IMR-90 (cell line): Measurements from ENCODE around the gene NAA10. TPM values are rescaled to one million over a fixed set of nuclear protein-coding genes. Genes with fewer than 3 reads are reported as not detected.

ENCODE experiments used
- ATAC-seq: fragments of 200-7000 bp; cut with Tn5 transposase; 2 replicates; pipeline ENCODE4 v1.9.1; 2020; ENCODE audit warnings: low read depth, mild to moderate bottlenecking, moderate library complexity
- BruUV-seq: library from RNA; stranded (reverse); fragments of 400-500 nt; replicated peaks from 2 replicates; lab custom pipeline; 2021; lab: Mats Ljungman, UMichigan
- CTCF ChIA-PET: fragments of 300-600 bp; formaldehyde crosslinking; extraction: SDS; loops from one replicate; lab custom pipeline; 2021; ENCODE audit warnings: antibody characterized with exemption; lab: Yijun Ruan, JAX
- POLR2A ChIA-PET: fragments of 300-600 bp; sonication (Branson Sonifier 250); formaldehyde crosslinking; loops from one replicate; lab custom pipeline; 2022; ENCODE audit warnings: antibody characterized with exemption; ENCODE audit not compliant: unreplicated experiment; lab: Charles Lee
- DNase-seq: peaks from one replicate; pipeline ENCODE4 v3.0.0; 2013
- H2AFZ ChIP-seq: replicated peaks from 2 replicates; pipeline ENCODE3; 2013; ENCODE audit warnings: low read length, mild to moderate bottlenecking; ENCODE audit not compliant: poor library complexity
- H2AK5ac ChIP-seq: 2 replicates; pipeline ENCODE4 v1.6.1; 2013; ENCODE audit warnings: low read depth, low read length, inconsistent platforms
- H2AK9ac ChIP-seq: replicated peaks from 2 replicates; pipeline ENCODE3; 2013; ENCODE audit warnings: mild to moderate bottlenecking, low read depth, low read length, moderate library complexity; ENCODE audit not compliant: poor library complexity
- H2BK120ac ChIP-seq: 2 replicates; pipeline ENCODE4 v1.6.1; 2013; ENCODE audit warnings: low read depth, low read length, inconsistent platforms
- H2BK15ac ChIP-seq: 3 replicates; pipeline ENCODE4 v1.6.1; 2013; ENCODE audit warnings: low read depth, low read length, inconsistent platforms
- H2BK20ac ChIP-seq: 2 replicates; pipeline ENCODE4 v1.6.1; 2013; ENCODE audit warnings: low read depth, mild to moderate bottlenecking, inconsistent platforms, low read length, moderate library complexity
- H2BK5ac ChIP-seq: 2 replicates; pipeline ENCODE4 v1.6.1; 2013; ENCODE audit warnings: mild to moderate bottlenecking, low read depth, low read length, inconsistent platforms; ENCODE audit not compliant: poor library complexity, severe bottlenecking
- H3K14ac ChIP-seq: replicated peaks from 2 replicates; pipeline ENCODE4 v1.6.1; 2013; ENCODE audit warnings: low read depth, low read length, inconsistent platforms
- H3K18ac ChIP-seq: 2 replicates; pipeline ENCODE4 v1.6.1; 2013; ENCODE audit warnings: low read depth, low read length, control low read depth
- H3K23ac ChIP-seq: 2 replicates; pipeline ENCODE4 v1.6.1; 2013; ENCODE audit warnings: low read depth, low read length, inconsistent platforms
- H3K27ac ChIP-seq: 2 replicates; pipeline ENCODE4 v1.5.1; 2013; ENCODE audit warnings: mild to moderate bottlenecking, control low read depth, low read length; ENCODE audit not compliant: insufficient read depth
- H3K27me3 ChIP-seq: 2 replicates; pipeline ENCODE4 v1.6.1; 2013; ENCODE audit warnings: low read length; ENCODE audit not compliant: control insufficient read depth, insufficient read depth
- H3K36me3 ChIP-seq: 2 replicates; pipeline ENCODE4 v1.6.1; 2013; ENCODE audit warnings: low read length, mixed read lengths; ENCODE audit not compliant: control insufficient read depth, insufficient read depth
- H3K4ac ChIP-seq: 2 replicates; pipeline ENCODE4 v1.6.1; 2013; ENCODE audit warnings: low read depth, low read length, inconsistent platforms
- H3K4me1 ChIP-seq: 2 replicates; pipeline ENCODE4 v1.6.1; 2013; ENCODE audit warnings: low read length, mixed read lengths; ENCODE audit not compliant: control insufficient read depth, insufficient read depth
- H3K4me2 ChIP-seq: 2 replicates; pipeline ENCODE4 v1.6.1; 2013; ENCODE audit warnings: low read depth, mild to moderate bottlenecking, control low read depth, low read length, moderate library complexity
- H3K4me3 ChIP-seq: 2 replicates; pipeline ENCODE4 v1.5.1; 2013; ENCODE audit warnings: low read depth, mild to moderate bottlenecking, control low read depth, low read length, moderate library complexity; ENCODE audit not compliant: insufficient read depth
- H3K56ac ChIP-seq: 2 replicates; pipeline ENCODE4 v1.6.1; 2013; ENCODE audit warnings: low read length, inconsistent platforms; ENCODE audit not compliant: insufficient read depth; ENCODE audit errors: extremely low read depth
- H3K79me1 ChIP-seq, 2 experiments: 2 replicates each; pipeline ENCODE4 v1.6.1; 2013; ENCODE audit warnings: low read length in 2 of 2, inconsistent platforms in 1 of 2, low read depth in 1 of 2
- H3K9ac ChIP-seq: 2 replicates; pipeline ENCODE4 v1.6.1; 2013; ENCODE audit warnings: low read depth, low read length, control low read depth
- H3K9me1 ChIP-seq: 2 replicates; pipeline ENCODE4 v1.6.1; 2013; ENCODE audit warnings: low read length, inconsistent platforms; ENCODE audit not compliant: insufficient read depth
- H3K9me3 ChIP-seq: 2 replicates; pipeline ENCODE4 v1.6.1; 2013; ENCODE audit warnings: low read length; ENCODE audit not compliant: control insufficient read depth, insufficient read depth
- H4K20me1 ChIP-seq: 2 replicates; pipeline ENCODE4 v1.6.1; 2013; ENCODE audit warnings: low read length, inconsistent platforms; ENCODE audit not compliant: insufficient read depth
- H4K5ac ChIP-seq: 2 replicates; pipeline ENCODE4 v1.6.1; 2013; ENCODE audit warnings: mild to moderate bottlenecking, low read depth, low read length, control low read depth
- H4K8ac ChIP-seq, 2 experiments: 2 replicates each; pipeline ENCODE4 v1.6.1; 2013; ENCODE audit warnings: low read depth in 2 of 2, low read length in 2 of 2, control low read depth in 1 of 2, inconsistent platforms in 1 of 2
- H4K91ac ChIP-seq: 2 replicates; pipeline ENCODE4 v1.6.1; 2013; ENCODE audit warnings: low read depth, low read length, inconsistent platforms; ENCODE audit not compliant: insufficient read depth
- BHLHE40 ChIP-seq: fragments of 150-350 bp; IDR thresholded peaks from 2 replicates; pipeline ENCODE4 v1.6.1; 2016; ENCODE audit warnings: mild to moderate bottlenecking, low read depth, low read length
- CEBPB ChIP-seq: IDR thresholded peaks from 2 replicates; pipeline ENCODE4 v1.6.1; 2012; ENCODE audit warnings: low read depth, low read length, improper control_type of control experiment
- CHD1 ChIP-seq: IDR thresholded peaks from 2 replicates; pipeline ENCODE4 v1.6.1; 2012; ENCODE audit warnings: low read depth, low read length, improper control_type of control experiment
- CTCF ChIP-seq: conservative IDR thresholded peaks from 2 replicates; pipeline ENCODE4 v1.5.1; 2012; ENCODE audit warnings: mild to moderate bottlenecking, low read depth, low read length, improper control_type of control experiment
- ELK1 ChIP-seq: fragments of 150-350 bp; IDR thresholded peaks from 2 replicates; pipeline ENCODE4 v1.6.1; 2016; ENCODE audit warnings: low read depth, mild to moderate bottlenecking, low read length, moderate library complexity, borderline replicate concordance
- FOS ChIP-seq: fragments of 150-350 bp; IDR thresholded peaks from 2 replicates; pipeline ENCODE4 v1.6.1; 2016; ENCODE audit warnings: low read depth, low read length
- MAFK ChIP-seq: IDR thresholded peaks from 2 replicates; pipeline ENCODE4 v1.6.1; 2012; ENCODE audit warnings: low read depth, low read length, improper control_type of control experiment
- MAZ ChIP-seq: IDR thresholded peaks from 2 replicates; pipeline ENCODE4 v1.6.1; 2012; ENCODE audit warnings: low read depth, mild to moderate bottlenecking, low read length, improper control_type of control experiment, moderate library complexity, borderline replicate concordance
- MXI1 ChIP-seq: IDR thresholded peaks from 2 replicates; pipeline ENCODE4 v1.6.1; 2012; ENCODE audit warnings: low read depth, mild to moderate bottlenecking, low read length, moderate library complexity, borderline replicate concordance
- NFE2L2 ChIP-seq: fragments of 150-350 bp; IDR thresholded peaks from 2 replicates; pipeline ENCODE4 v1.6.1; 2016; ENCODE audit warnings: low read depth, mild to moderate bottlenecking, low read length
- POLR2A ChIP-seq: IDR thresholded peaks from 2 replicates; pipeline ENCODE4 v1.6.1; 2012; ENCODE audit warnings: mild to moderate bottlenecking, low read depth, low read length
- RAD21 ChIP-seq: IDR thresholded peaks from 2 replicates; pipeline ENCODE4 v1.6.1; 2012; ENCODE audit warnings: low read length, improper control_type of control experiment
- RCOR1 ChIP-seq: IDR thresholded peaks from 2 replicates; pipeline ENCODE4 v1.6.1; 2012; ENCODE audit warnings: mild to moderate bottlenecking, low read length, improper control_type of control experiment; ENCODE audit not compliant: insufficient replicate concordance
- RFX5 ChIP-seq: IDR thresholded peaks from 2 replicates; pipeline ENCODE4 v1.8.0; 2012; ENCODE audit warnings: low read depth, mild to moderate bottlenecking, low read length, moderate library complexity
- SMC3 ChIP-seq: fragments of 150-350 bp; IDR thresholded peaks from 2 replicates; pipeline ENCODE4 v1.6.1; 2016; ENCODE audit warnings: low read depth, mild to moderate bottlenecking, antibody characterized with exemption, low read length, moderate library complexity
- USF2 ChIP-seq: fragments of 150-350 bp; IDR thresholded peaks from 2 replicates; pipeline ENCODE4 v1.6.1; 2017; ENCODE audit warnings: mild to moderate bottlenecking, antibody characterized with exemption, low read length, low read depth
- WGBS, 2 experiments: methylation state at CpG; one replicate each; pipeline versions ENCODE4 v1.1.5 to v1.1.7; 2013; ENCODE audit warnings: missing lambda C conversion rate in 2 of 2; ENCODE audit not compliant: insufficient read length in 1 of 2; ENCODE audit errors: extremely low coverage in 2 of 2; 5-methylcytosine and 5-hydroxymethylcytosine counted together
- dilution Hi-C: fragments of 300-500 bp; cut with HindIII; formaldehyde crosslinking; loops from one replicate; pipeline ENCODE4 v1.14.3; 2018; ENCODE audit warnings: low sequenced_read_pairs; ENCODE audit not compliant: unreplicated experiment
- in situ Hi-C: fragments of 300-500 bp; cut with MboI; formaldehyde crosslinking; loops from 3 replicates; pipeline ENCODE4 v1.14.3; 2019; ENCODE audit warnings: low sequenced_read_pairs, inconsistent platforms, mixed read lengths
- intact Hi-C: fragments of 100-400 bp; cut with micrococcal nuclease; formaldehyde crosslinking; loops from 2 replicates; pipeline ENCODE4 v1.10.0; 2022
- polyA plus RNA-seq, 3 experiments: library from polyadenylated mRNA; depleted of rRNA; stranded (reverse); fragments of >200 nt; gene quantifications; 2 replicates each; pipeline ENCODE4 v1.2.3, GENCODE V29; 2012; ENCODE audit warnings: low replicate concordance in 1 of 3
- total RNA-seq: library from RNA; depleted of rRNA; stranded (reverse); fragments of >200 nt; gene quantifications from 2 replicates; pipeline ENCODE4 v1.2.3, GENCODE V29; 2012

The NAA10 gene
- total and polyA plus RNA-seq, 2 of the 4 experiments (the other 2 are of a cell fraction) = 98.6 to 172 TPM

- H3K9me1 ChIP-seq = no peaks in the 10 kb centered on the region
- POLR2A ChIA-PET = no interaction called here
Observed at GRCh38 chrX:153887385-153887784, 47.5 kb downstream of the NAA10 start.

More at GRCh38 chrX:153887385-153887784, 47.5 kb downstream of the NAA10 start:
- H3K4me2 ChIP-seq = no peak overlapping the region
- H3K18ac ChIP-seq = no peak overlapping the region
- in situ Hi-C loops (no loop called here), intact Hi-C loops (no loop called here), dilution Hi-C loops (no loop called here)
- no peak overlapping the region for H2BK120ac ChIP-seq
- H3K9me3 ChIP-seq = peaks cover 4% of the 10 kb centered on the region
- H3K27ac ChIP-seq = no peak overlapping the region
- CTCF ChIA-PET = no interaction called here
- no peaks in the 10 kb centered on the region for H3K36me3 ChIP-seq
- no peak overlapping the region for H3K56ac ChIP-seq
- no peaks in the 10 kb centered on the region for H4K20me1 ChIP-seq
- H2AFZ ChIP-seq = no peak overlapping the region
- 83% methylated on average over 4 of the region's 8 CpGs; no CpG with 5 or more reads in 1 of the 2 experiments for WGBS, 2 experiments
- ATAC-seq (no peak), DNase-seq (no peak)
- H3K27me3 ChIP-seq = peaks cover 61% of the 10 kb centered on the region
- no peak overlapping the region for H3K23ac ChIP-seq
- no peak overlapping the region for H2AK9ac ChIP-seq
- no TSS peak for BruUV-seq
- H4K8ac ChIP-seq = no peak overlapping the region
- H4K91ac ChIP-seq = no peak overlapping the region
- no peak overlapping the region for H3K9ac ChIP-seq
- TF ChIP-seq CHD1 (no peak), RCOR1 (no peak), RFX5 (no peak), MAZ (no peak), BHLHE40 (no peak), RAD21 (no peak), MXI1 (no peak), USF2 (no peak), ELK1 (no peak), SMC3 (no peak), CTCF (no peak), POLR2A (no peak), CEBPB (no peak), MAFK (no peak), FOS (no peak), NFE2L2 (no peak)
- H4K5ac ChIP-seq = no peak overlapping the region
- no peaks in the 10 kb centered on the region for H3K4me1 ChIP-seq
- H3K4ac ChIP-seq = no peak overlapping the region
- H3K4me3 ChIP-seq = no peak overlapping the region
- no peak overlapping the region for H2AK5ac ChIP-seq
- H2BK15ac ChIP-seq = no peak overlapping the region
- no peak overlapping the region for H3K14ac ChIP-seq
- H2BK20ac ChIP-seq = no peak overlapping the region
- no peaks in the 10 kb centered on the region for H3K79me1 ChIP-seq
- H2BK5ac ChIP-seq = no peak overlapping the region
